Measurements from ENCODE around the gene UBE2G1. TPM values are rescaled to one million over a fixed set of nuclear protein-coding genes. Genes with fewer than 3 reads are reported as not detected.

Gene UBE2G1
- total RNA-seq, 1 experiment from 2014 or later = 56.8 TPM

DNA sequence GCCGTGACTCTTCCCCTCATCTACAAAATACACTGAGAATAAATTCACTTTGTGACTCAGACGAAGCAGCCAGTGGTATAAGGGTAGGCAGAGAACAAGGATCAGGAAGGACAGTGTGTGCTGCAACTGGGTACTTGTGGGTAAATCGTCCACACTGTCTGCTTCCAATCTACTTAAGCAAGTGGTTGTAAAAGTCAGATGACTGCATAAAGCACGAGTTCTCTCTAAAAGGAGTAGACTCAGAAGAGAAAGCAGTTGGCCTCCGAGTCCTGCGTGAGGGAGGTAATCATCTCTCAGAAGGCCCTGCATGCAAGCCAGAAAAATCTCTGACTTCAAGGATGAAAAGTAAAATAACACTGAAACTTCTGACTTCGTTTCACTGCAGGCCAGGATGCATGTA is 145.8 kb downstream of the UBE2G1 start:
- no peaks in the 10 kb centered on the region for H3K36me3 ChIP-seq (ENCODE audit: control insufficient read depth, insufficient read depth, low read length)
- POLR2A ChIA-PET = no interaction called here
- Mint-ChIP-seq H3K4me1 (ENCODE audit: low read depth, unreplicated experiment) (no peaks in the 10 kb centered on the region), H3K4me3 (ENCODE audit: unreplicated experiment) (no peak overlapping the region), H3K27me3 (ENCODE audit: insufficient read depth, unreplicated experiment) (no peaks in the 10 kb centered on the region), H3K36me3 (ENCODE audit: insufficient read depth, unreplicated experiment) (peaks cover 13% of the 10 kb centered on the region), H3K9me3 (ENCODE audit: unreplicated experiment) (no peaks in the 10 kb centered on the region), H3K27ac (ENCODE audit: unreplicated experiment) (no peak overlapping the region)
- CTCF ChIA-PET = no interaction called here
- intact Hi-C loops (cut with micrococcal nuclease; ENCODE audit: unreplicated experiment) = no loop called here
- TF ChIP-seq, protein P1, sequence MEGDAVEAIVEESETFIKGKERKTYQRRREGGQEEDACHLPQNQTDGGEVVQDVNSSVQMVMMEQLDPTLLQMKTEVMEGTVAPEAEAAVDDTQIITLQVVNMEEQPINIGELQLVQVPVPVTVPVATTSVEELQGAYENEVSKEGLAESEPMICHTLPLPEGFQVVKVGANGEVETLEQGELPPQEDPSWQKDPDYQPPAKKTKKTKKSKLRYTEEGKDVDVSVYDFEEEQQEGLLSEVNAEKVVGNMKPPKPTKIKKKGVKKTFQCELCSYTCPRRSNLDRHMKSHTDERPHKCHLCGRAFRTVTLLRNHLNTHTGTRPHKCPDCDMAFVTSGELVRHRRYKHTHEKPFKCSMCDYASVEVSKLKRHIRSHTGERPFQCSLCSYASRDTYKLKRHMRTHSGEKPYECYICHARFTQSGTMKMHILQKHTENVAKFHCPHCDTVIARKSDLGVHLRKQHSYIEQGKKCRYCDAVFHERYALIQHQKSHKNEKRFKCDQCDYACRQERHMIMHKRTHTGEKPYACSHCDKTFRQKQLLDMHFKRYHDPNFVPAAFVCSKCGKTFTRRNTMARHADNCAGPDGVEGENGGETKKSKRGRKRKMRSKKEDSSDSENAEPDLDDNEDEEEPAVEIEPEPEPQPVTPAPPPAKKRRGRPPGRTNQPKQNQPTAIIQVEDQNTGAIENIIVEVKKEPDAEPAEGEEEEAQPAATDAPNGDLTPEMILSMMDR (IDR thresholded peaks at IDR 0.05; ENCODE audit: insufficient read depth in 1 of 2, low read depth in 1 of 2, low read length in 1 of 2, severe bottlenecking in 1 of 2, unreplicated experiment in 1 of 2) = no peak
- no TSS peak for BruUV-seq (replicated peaks)
- DNase-seq = no peak
- H3K27me3 ChIP-seq (replicated peaks; ENCODE audit: control insufficient read depth, insufficient read depth, low read length) = no peaks in the 10 kb centered on the region
- H3K4me1 ChIP-seq = no peaks in the 10 kb centered on the region
- no peaks in the 10 kb centered on the region for H3K9me3 ChIP-seq
- H3K4me3 ChIP-seq (ENCODE audit: low read depth, low read length) = no peak overlapping the region

Other genes with a start within 250 kb of the UBE2G1 start
- gene ZZEF1, start 223.6 kb downstream of the UBE2G1 start, total RNA-seq (2022) = 21.9 and 22.9 TPM in 2 replicates
- 5.6 and 6.1 TPM in 2 replicates for gene CYB5D2, start 223.5 kb downstream of the UBE2G1 start, total RNA-seq (2022)
- 25.0 and 27.5 TPM in 2 replicates for gene ANKFY1, start 102.7 kb downstream of the UBE2G1 start, total RNA-seq (2022)
- not detected in 2 replicates for gene SPNS3, start 67.3 kb upstream of the UBE2G1 start, total RNA-seq (2022)
- gene SPNS2, start 132.2 kb upstream of the UBE2G1 start, total RNA-seq (2022) = 1.00 TPM in 2 replicates
- 44.5 and 47.4 TPM in 2 replicates for gene MYBBP1A, start 188.7 kb upstream of the UBE2G1 start, total RNA-seq (2022)
- gene GGT6, start 193.9 kb upstream of the UBE2G1 start, total RNA-seq (2022) = not detected in 2 replicates
- gene SMTNL2, start 217.9 kb upstream of the UBE2G1 start, total RNA-seq (2022) = 38.8 and 39.3 TPM in 2 replicates

Data from Caco-2 (cell line).